Activated naive CD8-positive, alpha-beta T cell treated with anti-CD3 and anti-CD28 coated beads for 36 hours (primary cell): ENCODE measurements around the gene F2. TPM values are rescaled to one million over a fixed set of nuclear protein-coding genes. Genes with fewer than 3 reads are reported as not detected.
"Not testable (repeated sequence)": the region's sequence is repeated elsewhere in the genome, so short reads cannot be mapped to it uniquely, and the experiment has no call there.

ENCODE experiments used
- DNase-seq: peaks from one replicate; pipeline ENCODE4 v3.0.0; 2021
- H3K27ac Mint-ChIP-seq: one replicate; pipeline ENCODE4 v1.8.0; 2022; ENCODE audit warnings: mild to moderate bottlenecking, moderate library complexity, mixed read lengths
- H3K27me3 Mint-ChIP-seq: one replicate; pipeline ENCODE4 v1.8.0; 2022; ENCODE audit warnings: mild to moderate bottlenecking, mixed read lengths
- H3K36me3 Mint-ChIP-seq: one replicate; pipeline ENCODE4 v1.8.0; 2021; ENCODE audit warnings: mild to moderate bottlenecking, mixed read lengths
- H3K4me1 Mint-ChIP-seq: one replicate; pipeline ENCODE4 v1.8.0; 2021; ENCODE audit warnings: mixed read lengths
- H3K4me3 Mint-ChIP-seq: one replicate; pipeline ENCODE4 v1.8.0; 2022; ENCODE audit warnings: mild to moderate bottlenecking, moderate library complexity, mixed read lengths
- H3K9me3 Mint-ChIP-seq: one replicate; pipeline ENCODE4 v1.8.0; 2022; ENCODE audit warnings: mixed read lengths
- total RNA-seq, 2 experiments: library from RNA; stranded (reverse); gene quantifications; one replicate each; pipeline ENCODE4 v1.2.3, GENCODE V29; 2021

F2 gene
- total RNA-seq, 2 experiments from 2014 or later = not detected

DNA sequence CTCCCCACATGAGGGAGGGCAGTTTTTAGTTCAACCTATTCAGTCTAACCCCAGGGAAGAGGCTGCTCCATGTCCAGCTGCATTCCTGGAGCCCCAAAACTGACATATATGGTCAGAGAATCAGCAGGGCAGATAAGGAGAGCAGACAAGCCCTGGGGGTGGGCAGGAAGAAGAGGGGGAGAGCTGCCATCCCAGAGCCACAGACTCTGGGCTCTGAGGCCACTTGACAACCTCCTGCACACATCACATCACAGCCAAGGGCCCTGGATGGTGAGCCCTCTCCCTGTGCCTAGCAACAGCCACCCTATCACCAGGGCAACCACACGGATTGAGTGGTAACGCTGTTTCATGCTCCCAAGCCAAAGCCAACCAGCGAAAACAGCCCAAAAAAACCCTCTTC lies 21.7 kb upstream of the F2 start:
- no peaks in the 10 kb centered on the region for H3K9me3 Mint-ChIP-seq
- H3K27me3 Mint-ChIP-seq = no peaks in the 10 kb centered on the region
- H3K27ac Mint-ChIP-seq = no peak overlapping the region
- peaks cover 25% of the 10 kb centered on the region for H3K4me1 Mint-ChIP-seq
- H3K4me3 Mint-ChIP-seq = no peak overlapping the region
- no peak for DNase-seq
- H3K36me3 Mint-ChIP-seq = peaks cover 10% of the 10 kb centered on the region

GRCh38 chr11:46697723-46698122 lies 21.3 kb upstream of the F2 start:
- Mint-ChIP-seq H3K4me3 (no peak overlapping the region), H3K4me1 (peaks cover 29% of the 10 kb centered on the region), H3K9me3 (no peaks in the 10 kb centered on the region), H3K27me3 (no peaks in the 10 kb centered on the region), H3K27ac (no peak overlapping the region), H3K36me3 (peaks cover 10% of the 10 kb centered on the region)
- no peak for DNase-seq

DNA sequence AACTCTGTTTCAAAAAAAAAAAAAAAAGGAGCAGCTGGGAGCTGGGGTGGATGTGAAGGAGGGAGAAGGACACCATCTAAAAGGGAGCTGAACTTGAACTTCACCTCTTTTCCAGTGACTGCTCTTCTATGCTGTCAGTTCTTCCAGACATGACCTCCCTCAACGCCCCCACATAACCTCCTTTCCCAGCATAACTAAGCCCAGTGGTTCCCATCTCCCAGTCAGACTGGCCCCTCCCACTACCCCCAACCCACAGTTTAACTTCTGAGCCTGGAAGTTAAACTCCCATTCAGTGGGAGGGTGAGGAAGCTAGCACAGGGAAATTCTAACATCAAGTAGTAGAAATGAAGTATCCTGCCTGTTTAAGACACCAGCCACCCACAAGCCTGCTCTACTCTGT lies 20.4 kb upstream of the F2 start:
- no peak overlapping the region for H3K4me3 Mint-ChIP-seq
- H3K9me3 Mint-ChIP-seq = no peaks in the 10 kb centered on the region
- DNase-seq = no peak
- no peak overlapping the region for H3K27ac Mint-ChIP-seq
- H3K36me3 Mint-ChIP-seq = peaks cover 11% of the 10 kb centered on the region
- H3K27me3 Mint-ChIP-seq = no peaks in the 10 kb centered on the region
- peaks cover 34% of the 10 kb centered on the region for H3K4me1 Mint-ChIP-seq

GRCh38 chr11:46700241-46701077 lies 18.6 kb upstream of the F2 start, which contains the start of the genes ARHGAP1 and ZNF408:
Gene ARHGAP1 (minus strand): TSS chr11:46700619. CDS start chr11:46696107, 4,512 bp downstream.
Gene ZNF408 (plus strand): TSS chr11:46701031. CDS start chr11:46701048, 17 bp downstream.
- Mint-ChIP-seq H3K9me3 (no peaks in the 10 kb centered on the region), H3K4me3 (peak within 1 kb of the TSS; percentile 99), H3K27ac (peak within 1 kb of the TSS; percentile 99), H3K36me3 (peaks cover 11% of the 10 kb centered on the region), H3K27me3 (no peaks in the 10 kb centered on the region), H3K4me1 (peaks cover 34% of the 10 kb centered on the region)
- peak; percentile 99 for DNase-seq

DNA sequence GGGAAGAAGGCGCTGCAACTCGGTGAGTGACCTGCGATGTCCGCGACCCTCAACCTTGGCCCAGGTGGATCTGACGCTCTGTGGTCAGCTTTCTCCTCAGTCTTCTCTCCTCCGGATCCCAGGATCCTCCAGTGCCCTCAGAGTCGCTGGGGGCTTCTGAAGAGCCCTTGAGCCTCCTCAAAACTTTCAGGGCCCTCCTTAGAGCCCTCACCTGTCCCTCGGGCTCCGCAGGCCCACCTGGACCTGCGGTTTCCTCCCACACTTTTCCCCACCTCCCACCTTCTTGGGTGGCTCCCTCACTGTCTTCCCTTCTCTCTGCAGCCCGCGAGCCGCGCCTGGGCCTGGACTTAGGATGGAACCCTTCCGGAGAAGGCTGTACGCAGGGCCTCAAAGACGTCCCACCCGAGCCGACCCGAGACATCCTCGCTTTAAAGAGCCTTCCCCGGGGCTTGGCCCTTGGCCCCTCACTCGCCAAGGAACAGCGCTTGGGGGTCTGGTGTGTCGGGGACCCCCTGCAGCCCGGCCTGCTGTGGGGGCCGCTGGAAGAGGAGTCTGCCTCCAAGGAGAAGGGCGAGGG lies 17.8 kb upstream of the F2 start:
- Mint-ChIP-seq H3K36me3 (peaks cover 11% of the 10 kb centered on the region), H3K27me3 (no peaks in the 10 kb centered on the region), H3K9me3 (no peaks in the 10 kb centered on the region), H3K4me1 (peaks cover 33% of the 10 kb centered on the region), H3K27ac (peak overlapping the region; percentile 99), H3K4me3 (peak overlapping the region; percentile 99)
- DNase-seq = no peak

DNA sequence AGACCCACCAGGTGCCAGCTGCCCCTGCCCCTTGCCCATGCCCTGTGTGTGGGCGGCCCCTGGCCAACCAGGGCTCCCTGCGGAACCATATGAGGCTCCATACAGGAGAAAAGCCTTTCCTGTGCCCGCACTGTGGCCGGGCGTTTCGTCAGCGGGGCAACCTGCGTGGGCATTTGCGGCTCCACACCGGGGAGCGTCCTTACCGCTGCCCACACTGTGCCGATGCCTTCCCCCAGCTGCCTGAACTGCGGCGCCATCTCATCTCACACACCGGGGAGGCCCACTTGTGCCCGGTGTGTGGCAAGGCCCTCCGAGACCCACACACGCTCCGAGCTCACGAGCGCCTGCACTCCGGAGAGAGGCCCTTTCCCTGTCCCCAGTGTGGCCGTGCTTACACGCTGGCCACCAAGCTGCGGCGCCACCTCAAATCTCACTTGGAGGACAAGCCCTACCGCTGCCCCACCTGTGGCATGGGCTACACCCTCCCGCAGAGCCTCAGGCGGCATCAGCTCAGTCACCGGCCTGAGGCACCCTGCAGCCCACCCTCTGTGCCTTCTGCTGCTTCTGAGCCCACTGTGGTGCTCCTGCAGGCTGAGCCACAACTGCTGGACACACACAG lies 13.8 kb upstream of the F2 start:
- Mint-ChIP-seq H3K4me1 (peaks cover 20% of the 10 kb centered on the region), H3K27me3 (no peaks in the 10 kb centered on the region), H3K27ac (no peak overlapping the region), H3K36me3 (peaks cover 16% of the 10 kb centered on the region), H3K9me3 (no peaks in the 10 kb centered on the region), H3K4me3 (no peak overlapping the region)
- no peak for DNase-seq

GRCh38 chr11:46706886-46707285 lies 12.1 kb upstream of the F2 start:
- H3K4me3 Mint-ChIP-seq = no peak overlapping the region
- H3K36me3 Mint-ChIP-seq = peaks cover 10% of the 10 kb centered on the region
- no peak for DNase-seq
- H3K27ac Mint-ChIP-seq = no peak overlapping the region
- peaks cover 16% of the 10 kb centered on the region for H3K4me1 Mint-ChIP-seq
- H3K9me3 Mint-ChIP-seq = no peaks in the 10 kb centered on the region
- no peaks in the 10 kb centered on the region for H3K27me3 Mint-ChIP-seq

- DNase-seq, H3K36me3 Mint-ChIP-seq, H3K9me3 Mint-ChIP-seq, H3K27me3 Mint-ChIP-seq, H3K4me1 Mint-ChIP-seq, H3K27ac Mint-ChIP-seq, H3K4me3 Mint-ChIP-seq: not testable (repeated sequence)
Observed at GRCh38 chr11:46709351-46709750, 9.7 kb upstream of the F2 start.

- Mint-ChIP-seq H3K9me3 (no peaks in the 10 kb centered on the region), H3K36me3 (peaks cover 9% of the 10 kb centered on the region), H3K4me3 (no peak overlapping the region), H3K27me3 (no peaks in the 10 kb centered on the region), H3K4me1 (peaks cover 3% of the 10 kb centered on the region), H3K27ac (no peak overlapping the region)
- DNase-seq = no peak
Observed at GRCh38 chr11:46710821-46711269, 8.2 kb upstream of the F2 start.

DNA sequence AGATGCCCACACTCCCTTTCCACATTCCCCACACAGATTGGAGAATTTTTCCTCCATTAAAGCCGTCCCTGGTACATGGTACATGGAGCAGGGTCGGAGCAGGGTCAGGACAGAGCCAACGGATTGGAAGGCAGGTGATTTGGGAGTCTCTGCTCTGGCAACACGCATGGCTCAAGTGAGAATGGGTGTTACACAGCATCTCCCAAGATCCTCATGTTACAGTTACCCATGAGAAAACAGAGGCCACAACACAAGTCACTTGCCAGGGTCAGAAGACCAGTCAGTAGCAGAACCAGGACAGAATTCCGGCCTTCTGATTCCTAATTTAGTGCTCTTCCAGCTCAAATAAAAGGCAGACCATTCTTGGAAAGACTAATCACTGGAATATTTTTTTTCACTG lies 7.7 kb upstream of the F2 start:
- H3K36me3 Mint-ChIP-seq = peaks cover 9% of the 10 kb centered on the region
- no peaks in the 10 kb centered on the region for H3K9me3 Mint-ChIP-seq
- no peak for DNase-seq
- peaks cover 3% of the 10 kb centered on the region for H3K4me1 Mint-ChIP-seq
- H3K4me3 Mint-ChIP-seq = no peak overlapping the region
- H3K27ac Mint-ChIP-seq = no peak overlapping the region
- H3K27me3 Mint-ChIP-seq = no peaks in the 10 kb centered on the region

DNA sequence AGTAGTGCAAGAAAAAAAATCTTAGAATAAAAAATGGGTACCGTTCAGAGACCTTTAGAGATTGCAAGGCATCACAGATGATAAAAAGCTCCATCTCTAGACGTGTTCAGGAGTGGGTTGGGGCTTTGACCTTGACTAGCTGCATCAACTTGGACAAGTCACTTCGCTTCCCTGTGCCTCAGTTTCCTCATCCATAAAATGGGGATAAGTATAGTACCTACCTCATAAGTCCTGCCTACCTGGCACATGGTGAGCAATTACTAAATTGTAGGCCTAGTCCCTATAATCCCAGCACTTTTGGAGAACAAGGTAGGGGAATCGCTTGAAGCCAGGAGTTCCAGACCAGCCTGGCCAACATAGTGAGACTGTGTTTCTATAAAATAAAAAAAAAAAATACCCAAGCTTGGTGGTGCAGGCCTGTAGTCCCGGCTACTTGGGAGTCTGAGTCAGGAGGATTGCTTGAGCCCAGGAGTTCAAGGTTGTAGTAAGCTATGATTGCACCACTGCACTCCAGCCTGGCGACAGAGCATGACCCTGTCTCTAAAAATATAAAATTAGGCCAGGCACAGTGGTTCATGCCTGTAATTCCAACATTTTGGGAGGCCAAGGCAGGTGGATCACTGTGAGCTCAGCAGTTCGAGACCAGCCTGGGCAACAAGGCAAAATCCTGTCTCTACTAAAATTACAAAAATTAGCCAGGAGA lies 6.0 kb upstream of the F2 start:
- H3K4me1 Mint-ChIP-seq = no peaks in the 10 kb centered on the region
- no peak for DNase-seq
- no peak overlapping the region for H3K27ac Mint-ChIP-seq
- no peaks in the 10 kb centered on the region for H3K9me3 Mint-ChIP-seq
- no peaks in the 10 kb centered on the region for H3K27me3 Mint-ChIP-seq
- peaks cover 3% of the 10 kb centered on the region for H3K36me3 Mint-ChIP-seq
- H3K4me3 Mint-ChIP-seq = no peak overlapping the region

DNA sequence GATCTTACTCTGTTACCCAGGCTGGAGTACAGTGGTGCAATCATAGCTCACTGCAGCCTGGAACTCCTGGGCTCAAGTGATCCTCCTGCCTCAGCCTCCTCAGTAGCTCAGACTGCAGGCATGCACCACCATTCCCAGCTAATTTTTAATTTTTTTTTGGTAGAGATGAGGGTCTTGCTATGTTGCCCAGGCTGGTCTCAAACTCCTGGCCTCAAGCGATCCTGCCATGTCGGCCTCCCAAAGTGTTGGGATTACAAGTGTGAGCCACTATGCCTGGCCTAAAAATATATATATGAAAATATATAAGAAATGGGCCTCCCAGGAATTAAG lies 1.2 kb upstream of the F2 start:
- not testable (repeated sequence) for H3K27me3 Mint-ChIP-seq, H3K4me1 Mint-ChIP-seq, DNase-seq, H3K27ac Mint-ChIP-seq, H3K4me3 Mint-ChIP-seq, H3K9me3 Mint-ChIP-seq, H3K36me3 Mint-ChIP-seq

GRCh38 chr11:46718155-46719019 lies 626 bp upstream of the F2 start:
- Mint-ChIP-seq H3K4me1 (peaks cover 2% of the 10 kb centered on the region), H3K4me3 (no peak overlapping the region), H3K9me3 (no peaks in the 10 kb centered on the region), H3K36me3 (no peaks in the 10 kb centered on the region), H3K27ac (no peak overlapping the region), H3K27me3 (no peaks in the 10 kb centered on the region)
- no peak for DNase-seq

DNA sequence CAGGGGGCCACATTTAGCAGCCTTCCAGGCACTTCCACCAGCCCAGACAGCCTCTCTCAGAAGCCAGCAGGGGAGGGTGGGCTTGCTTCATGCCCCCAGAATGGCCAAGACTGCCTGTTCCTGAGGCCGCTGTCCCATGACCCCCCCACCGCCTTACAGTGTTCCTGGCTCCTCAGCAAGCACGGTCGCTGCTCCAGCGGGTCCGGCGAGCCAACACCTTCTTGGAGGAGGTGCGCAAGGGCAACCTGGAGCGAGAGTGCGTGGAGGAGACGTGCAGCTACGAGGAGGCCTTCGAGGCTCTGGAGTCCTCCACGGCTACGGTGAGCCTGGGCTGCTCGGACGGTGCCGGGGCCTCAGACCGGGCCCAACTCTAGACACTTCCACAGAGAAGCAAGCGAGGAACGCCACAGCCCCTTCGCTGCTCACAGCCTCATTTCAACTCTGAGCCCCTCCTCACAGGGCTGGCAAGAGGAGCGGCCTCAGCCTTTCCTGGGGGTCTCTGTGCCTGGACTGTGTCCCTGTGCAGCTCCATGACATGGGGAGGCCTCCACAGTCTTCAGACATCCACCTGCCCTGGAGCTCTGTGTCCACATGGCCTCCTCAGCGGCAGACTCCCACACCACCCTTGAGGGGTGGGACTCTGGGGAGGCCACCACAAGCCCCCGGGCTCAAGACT lies 668 bp downstream of the F2 start:
- H3K9me3 Mint-ChIP-seq = no peaks in the 10 kb centered on the region
- no peak overlapping the region for H3K4me3 Mint-ChIP-seq
- H3K4me1 Mint-ChIP-seq = peaks cover 2% of the 10 kb centered on the region
- no peak overlapping the region for H3K27ac Mint-ChIP-seq
- H3K27me3 Mint-ChIP-seq = no peaks in the 10 kb centered on the region
- no peak for DNase-seq
- no peaks in the 10 kb centered on the region for H3K36me3 Mint-ChIP-seq
